ENCODE measurements around the gene BSN. TPM values are rescaled to one million over a fixed set of nuclear protein-coding genes. Genes with fewer than 3 reads are reported as not detected.

Gene BSN
- total RNA-seq, 4 donors from 2014 or later, result 0.37 to 0.81 (median 0.73) TPM

GRCh38 chr3:49639551-49639950 lies 85.3 kb downstream of the BSN start:
- no peak for TF ChIP-seq POLR2AphosphoS5 (IDR thresholded peaks at IDR 0.05)
- TF ChIP-seq EP300 (IDR thresholded peaks at IDR 0.05), result no peak
- no peak for TF ChIP-seq CTCF (IDR thresholded peaks at IDR 0.05)
- no peak for TF ChIP-seq POLR2A (IDR thresholded peaks at IDR 0.05)
- ATAC-seq, result no peak
- Histone ChIP-seq H3K9me3 (no peaks in the 10 kb centered on the region), H3K36me3 (no peaks in the 10 kb centered on the region), H3K27me3 (no peaks in the 10 kb centered on the region), H3K4me3 (no peak overlapping the region), H3K4me1 (no peaks in the 10 kb centered on the region), H3K27ac (no peak overlapping the region)
- 100% methylated on average over 1 of the region's 2 CpGs; no CpG with 5 or more reads in 1 of the 2 donors for WGBS, 2 donors (ENCODE audit: low coverage in 1 of 2)

- 54 to 56% methylated on average over 7 of the region's 7 CpGs for WGBS, 2 donors (ENCODE audit: low coverage in 1 of 2)
- Histone ChIP-seq H3K4me1 (no peaks in the 10 kb centered on the region), H3K9me3 (no peaks in the 10 kb centered on the region), H3K4me3 (no peak overlapping the region), H3K27me3 (no peaks in the 10 kb centered on the region), H3K36me3 (no peaks in the 10 kb centered on the region), H3K27ac (no peak overlapping the region)
- ATAC-seq, result no peak
- TF ChIP-seq CTCF (IDR thresholded peaks at IDR 0.05), result no peak
Measured at GRCh38 chr3:49641292-49641691, 87.0 kb downstream of the BSN start.

GRCh38 chr3:49641921-49642707 lies 87.8 kb downstream of the BSN start:
- TF ChIP-seq CTCF (IDR thresholded peaks at IDR 0.05) (no peak), POLR2A (IDR thresholded peaks at IDR 0.05) (no peak), EP300 (IDR thresholded peaks at IDR 0.05) (no peak), POLR2AphosphoS5 (IDR thresholded peaks at IDR 0.05) (no peak)
- no peak overlapping the region for H3K27ac ChIP-seq
- H3K9me3 ChIP-seq, result no peaks in the 10 kb centered on the region
- H3K36me3 ChIP-seq, result no peaks in the 10 kb centered on the region
- no peak for ATAC-seq
- no peaks in the 10 kb centered on the region for H3K4me1 ChIP-seq
- no peaks in the 10 kb centered on the region for H3K27me3 ChIP-seq
- H3K4me3 ChIP-seq, result no peak overlapping the region
- WGBS, 2 donors (ENCODE audit: low coverage in 1 of 2), result no CpG with 5 or more reads among the region's 14 CpGs

GRCh38 chr3:49642708-49643145 lies 88.5 kb downstream of the BSN start:
- WGBS, 2 donors (ENCODE audit: low coverage in 1 of 2), result no CpG with 5 or more reads among the region's 9 CpGs
- no peak overlapping the region for H3K4me3 ChIP-seq
- no peak overlapping the region for H3K27ac ChIP-seq
- TF ChIP-seq CTCF (IDR thresholded peaks at IDR 0.05), result no peak
- TF ChIP-seq EP300 (IDR thresholded peaks at IDR 0.05), result no peak
- TF ChIP-seq POLR2A (IDR thresholded peaks at IDR 0.05), result no peak
- no peak for TF ChIP-seq POLR2AphosphoS5 (IDR thresholded peaks at IDR 0.05)
- H3K27me3 ChIP-seq, result no peaks in the 10 kb centered on the region
- no peaks in the 10 kb centered on the region for H3K4me1 ChIP-seq
- no peaks in the 10 kb centered on the region for H3K9me3 ChIP-seq
- no peaks in the 10 kb centered on the region for H3K36me3 ChIP-seq
- ATAC-seq, result no peak

- no peak overlapping the region for H3K27ac ChIP-seq
- TF ChIP-seq CTCF (IDR thresholded peaks at IDR 0.05) (no peak), EP300 (IDR thresholded peaks at IDR 0.05) (no peak), POLR2A (IDR thresholded peaks at IDR 0.05) (no peak), POLR2AphosphoS5 (IDR thresholded peaks at IDR 0.05) (no peak)
- ATAC-seq, result no peak
- WGBS, 2 donors (ENCODE audit: low coverage in 1 of 2), result 72 to 100% methylated on average over 1 to 6 of the region's 8 CpGs
- H3K9me3 ChIP-seq, result no peaks in the 10 kb centered on the region
- H3K4me1 ChIP-seq, result no peaks in the 10 kb centered on the region
- H3K36me3 ChIP-seq, result no peaks in the 10 kb centered on the region
- no peaks in the 10 kb centered on the region for H3K27me3 ChIP-seq
- H3K4me3 ChIP-seq, result no peak overlapping the region
Measured at GRCh38 chr3:49644684-49645083, 90.4 kb downstream of the BSN start.

Data from gastroesophageal sphincter (tissue), 4 donors.